ENCODE measurements around the gene ARID1B. TPM values are rescaled to one million over a fixed set of nuclear protein-coding genes. Genes with fewer than 3 reads are reported as not detected.

The ARID1B gene
- total RNA-seq, 4 donors from 2014 or later: 87.1 to 194 (median 115) TPM

DNA sequence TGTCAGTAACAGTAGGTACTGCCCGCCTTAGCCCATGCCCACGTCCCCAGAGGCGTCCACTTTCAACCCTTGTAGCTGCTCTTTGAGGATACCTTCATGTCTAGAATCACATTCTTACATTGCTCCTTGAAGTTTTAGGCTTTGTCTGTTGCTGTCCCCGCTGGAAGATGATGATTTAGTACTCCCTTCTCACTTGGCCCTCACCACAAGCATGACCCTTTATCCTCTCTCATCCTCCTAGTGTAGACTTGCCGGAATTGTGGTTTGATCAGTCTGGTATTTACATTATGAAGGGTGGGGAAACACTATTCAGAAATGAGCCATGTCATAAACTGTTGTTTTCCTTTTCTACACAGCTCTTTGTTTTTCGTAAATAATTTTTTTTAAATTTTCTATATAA lies 87.4 kb downstream of the ARID1B start:
- Histone ChIP-seq H3K27me3 (no peaks in the 10 kb centered on the region), H3K9me3 (no peaks in the 10 kb centered on the region), H3K27ac (no peak overlapping the region), H3K4me3 (no peak overlapping the region), H3K36me3 (no peaks in the 10 kb centered on the region), H3K4me1 (peaks cover 6 to 25% (median 12%) of the 10 kb centered on the region in 4 donors)
- WGBS, 2 donors (ENCODE audit: low coverage in 1 of 2): 85 to 87% methylated on average over 5 to 6 of the region's 6 CpGs
- DNase-seq: no peak
- intact Hi-C loops (cut with DNase I; ENCODE audit: low total_unique reads) (no loop called here), in situ Hi-C loops (cut with MboI; ENCODE audit: low pct_ligation_motif_present in 1 of 4, low pct_unique_long_range_greater_than_20kb in 1 of 4, low sequenced_read_pairs in 3 of 4) (no loop called here)
- no peak for TF ChIP-seq POLR2A (IDR thresholded peaks at IDR 0.05)
- TF ChIP-seq POLR2AphosphoS5 (IDR thresholded peaks at IDR 0.05): no peak
- TF ChIP-seq, protein P1, sequence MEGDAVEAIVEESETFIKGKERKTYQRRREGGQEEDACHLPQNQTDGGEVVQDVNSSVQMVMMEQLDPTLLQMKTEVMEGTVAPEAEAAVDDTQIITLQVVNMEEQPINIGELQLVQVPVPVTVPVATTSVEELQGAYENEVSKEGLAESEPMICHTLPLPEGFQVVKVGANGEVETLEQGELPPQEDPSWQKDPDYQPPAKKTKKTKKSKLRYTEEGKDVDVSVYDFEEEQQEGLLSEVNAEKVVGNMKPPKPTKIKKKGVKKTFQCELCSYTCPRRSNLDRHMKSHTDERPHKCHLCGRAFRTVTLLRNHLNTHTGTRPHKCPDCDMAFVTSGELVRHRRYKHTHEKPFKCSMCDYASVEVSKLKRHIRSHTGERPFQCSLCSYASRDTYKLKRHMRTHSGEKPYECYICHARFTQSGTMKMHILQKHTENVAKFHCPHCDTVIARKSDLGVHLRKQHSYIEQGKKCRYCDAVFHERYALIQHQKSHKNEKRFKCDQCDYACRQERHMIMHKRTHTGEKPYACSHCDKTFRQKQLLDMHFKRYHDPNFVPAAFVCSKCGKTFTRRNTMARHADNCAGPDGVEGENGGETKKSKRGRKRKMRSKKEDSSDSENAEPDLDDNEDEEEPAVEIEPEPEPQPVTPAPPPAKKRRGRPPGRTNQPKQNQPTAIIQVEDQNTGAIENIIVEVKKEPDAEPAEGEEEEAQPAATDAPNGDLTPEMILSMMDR (IDR thresholded peaks at IDR 0.05): no peak
- no peak for TF ChIP-seq EP300 (IDR thresholded peaks at IDR 0.05; ENCODE audit: low read depth)

- Histone ChIP-seq H3K4me1 (peaks cover 6 to 28% (median 12%) of the 10 kb centered on the region in 4 donors), H3K9me3 (no peaks in the 10 kb centered on the region), H3K36me3 (no peaks in the 10 kb centered on the region), H3K27me3 (no peaks in the 10 kb centered on the region), H3K4me3 (no peak overlapping the region), H3K27ac (no peak overlapping the region)
- intact Hi-C loops (cut with DNase I; ENCODE audit: low total_unique reads): no loop called here
- in situ Hi-C loops (cut with MboI; ENCODE audit: low pct_ligation_motif_present in 1 of 4, low pct_unique_long_range_greater_than_20kb in 1 of 4, low sequenced_read_pairs in 3 of 4): no loop called here
- no peak for DNase-seq
- no peak for TF ChIP-seq POLR2A (IDR thresholded peaks at IDR 0.05)
- WGBS, 2 donors (ENCODE audit: low coverage in 1 of 2): 80 to 87% methylated on average over 1 of the region's 1 CpG
Measured at GRCh38 chr6:156865019-156865629, 87.9 kb downstream of the ARID1B start.

DNA sequence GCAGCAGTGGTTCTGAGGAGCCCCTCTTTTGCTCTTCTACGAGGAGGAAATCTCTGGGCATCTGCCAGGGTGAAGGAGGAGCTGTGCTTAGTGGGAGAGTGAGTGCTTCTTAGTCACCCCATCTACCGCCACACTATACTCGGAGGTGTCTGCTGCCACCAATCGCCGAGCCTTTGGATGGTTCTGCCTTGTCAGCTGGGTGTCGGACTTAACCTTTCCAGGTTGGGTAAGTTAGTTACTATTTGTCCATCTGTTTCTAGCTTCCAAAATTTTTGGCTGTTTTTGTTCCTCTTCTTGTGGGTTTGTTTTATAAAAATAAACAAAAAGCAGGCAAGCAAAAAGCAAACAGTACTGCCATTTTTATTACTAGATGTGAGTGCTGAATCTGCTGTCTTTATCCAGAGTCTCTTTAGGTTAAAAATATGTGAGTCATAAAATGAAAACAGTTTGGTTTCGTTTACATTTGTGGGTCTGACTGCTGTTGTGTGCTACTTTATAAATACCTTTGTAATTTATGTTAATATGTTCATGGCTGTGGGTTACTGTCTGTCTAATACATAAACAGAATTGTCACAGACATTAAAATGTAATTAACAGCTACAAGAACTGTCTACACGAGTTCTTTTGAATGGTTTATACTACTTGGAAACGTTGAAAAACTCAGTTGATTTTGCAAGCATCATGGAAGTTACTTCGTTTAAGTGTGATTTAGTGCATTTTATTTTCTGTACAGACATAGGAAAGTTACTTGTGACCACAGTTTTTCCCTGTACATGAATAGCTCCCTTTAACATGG lies 89.2 kb downstream of the ARID1B start:
- Histone ChIP-seq H3K36me3 (no peaks in the 10 kb centered on the region), H3K4me3 (no peak overlapping the region), H3K27ac (peak overlapping the region in 1 of 4 donors; percentile 27), H3K9me3 (no peaks in the 10 kb centered on the region), H3K4me1 (peaks cover 6 to 31% (median 12%) of the 10 kb centered on the region in 4 donors), H3K27me3 (no peaks in the 10 kb centered on the region)
- 53 to 57% methylated on average over 7 to 10 of the region's 10 CpGs for WGBS, 2 donors (ENCODE audit: low coverage in 1 of 2)
- intact Hi-C loops (cut with DNase I; ENCODE audit: low total_unique reads) (no loop called here), in situ Hi-C loops (cut with MboI; ENCODE audit: low pct_ligation_motif_present in 1 of 4, low pct_unique_long_range_greater_than_20kb in 1 of 4, low sequenced_read_pairs in 3 of 4) (no loop called here)
- no peak for TF ChIP-seq EP300 (IDR thresholded peaks at IDR 0.05; ENCODE audit: low read depth)
- TF ChIP-seq, protein P1 (IDR thresholded peaks at IDR 0.05): no peak
- no peak for TF ChIP-seq POLR2A (IDR thresholded peaks at IDR 0.05)
- TF ChIP-seq POLR2AphosphoS5 (IDR thresholded peaks at IDR 0.05): no peak
- DNase-seq: peak; percentile 33

DNA sequence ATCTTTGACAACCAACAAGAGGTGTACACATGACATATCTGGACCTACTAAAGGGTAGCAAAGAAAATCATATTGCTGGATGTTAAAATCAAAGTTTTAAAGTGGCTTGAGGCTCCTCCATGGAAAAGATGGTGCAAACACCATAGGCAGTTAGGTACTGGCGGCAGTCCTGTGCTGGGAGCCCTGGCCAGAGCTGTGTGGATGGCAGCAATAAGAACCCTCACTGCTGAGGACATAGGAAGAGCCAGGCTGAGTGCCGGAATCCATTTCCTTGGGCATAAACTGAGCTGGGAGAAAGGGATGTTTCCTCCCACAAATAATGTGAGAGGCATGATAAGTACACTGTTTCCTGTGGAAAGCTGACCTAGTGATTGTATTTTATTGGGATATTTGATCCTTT lies 89.9 kb downstream of the ARID1B start:
- in situ Hi-C loops (cut with MboI; ENCODE audit: low pct_ligation_motif_present in 1 of 4, low pct_unique_long_range_greater_than_20kb in 1 of 4, low sequenced_read_pairs in 3 of 4): no loop called here
- H3K4me1 ChIP-seq: peaks cover 6 to 31% (median 12%) of the 10 kb centered on the region in 4 donors
- no peaks in the 10 kb centered on the region for H3K36me3 ChIP-seq
- H3K4me3 ChIP-seq: no peak overlapping the region
- no peaks in the 10 kb centered on the region for H3K27me3 ChIP-seq
- WGBS, 2 donors (ENCODE audit: low coverage in 1 of 2): 80% methylated on average over 2 of the region's 2 CpGs; no CpG with 5 or more reads in 1 of the 2 donors
- TF ChIP-seq POLR2A (IDR thresholded peaks at IDR 0.05) (no peak), EP300 (IDR thresholded peaks at IDR 0.05; ENCODE audit: low read depth) (no peak), POLR2AphosphoS5 (IDR thresholded peaks at IDR 0.05) (no peak)
- TF ChIP-seq, protein P1 (IDR thresholded peaks at IDR 0.05): no peak
- intact Hi-C loops (cut with DNase I; ENCODE audit: low total_unique reads): no loop called here
- no peaks in the 10 kb centered on the region for H3K9me3 ChIP-seq
- no peak for DNase-seq
- no peak overlapping the region for H3K27ac ChIP-seq

Data from transverse colon (tissue), 4 donors.